OCI-LY3 (cell line): ENCODE results near the gene TSPAN14.

Experiments
- H2AFZ ChIP-seq: fragments of 200-600, 300-600 bp; shearing (Covaris generic); 2 replicates; pipeline ENCODE4 v1.6.0; 2014; ENCODE audit warnings: antibody characterized with exemption, low read depth, low read length
- H3K27ac ChIP-seq: fragments of 200-600, 300-600 bp; sonication (generic); 2 replicates; pipeline ENCODE4 v1.5.1; 2014; ENCODE audit warnings: mild to moderate bottlenecking, low read length, moderate library complexity, mixed read lengths
- H3K27me3 ChIP-seq: fragments of 200-600, 300-600 bp; sonication (generic); 2 replicates; pipeline ENCODE4 v1.6.1; 2014; ENCODE audit warnings: low read depth, low read length, mixed read lengths
- H3K36me3 ChIP-seq: fragments of 200-600, 300-600 bp; sonication (generic); replicated peaks from 2 replicates; pipeline ENCODE3; 2014; ENCODE audit warnings: low read depth, low read length, mixed read lengths
- H3K4me1 ChIP-seq: fragments of 300-600, 200-600 bp; sonication (generic); 2 replicates; pipeline ENCODE4 v1.6.1; 2014; ENCODE audit warnings: low read length, mixed read lengths
- H3K4me2 ChIP-seq: fragments of 200-600, 300-600 bp; sonication (generic); 2 replicates; pipeline ENCODE4 v1.6.1; 2014; ENCODE audit warnings: low read length, mixed read lengths
- H3K4me3 ChIP-seq: fragments of 300-600, 200-600 bp; sonication (generic); 2 replicates; pipeline ENCODE4 v1.5.1; 2014; ENCODE audit warnings: antibody characterized with exemption, mild to moderate bottlenecking, low read length, moderate library complexity
- H3K79me2 ChIP-seq: fragments of 300-600, 200-600 bp; shearing (Covaris generic); 2 replicates; pipeline ENCODE4 v1.6.1; 2014; ENCODE audit warnings: mild to moderate bottlenecking, low read length, mixed read lengths
- H3K9ac ChIP-seq: fragments of 300-600, 200-600 bp; shearing (Covaris generic); 2 replicates; pipeline ENCODE4 v1.6.0; 2014; ENCODE audit warnings: mild to moderate bottlenecking, low read length, moderate library complexity
- H3K9me3 ChIP-seq: fragments of 200-600, 300-600 bp; shearing (Covaris generic); 2 replicates; pipeline ENCODE4 v1.6.1; 2014; ENCODE audit warnings: low read length, mixed read lengths; ENCODE audit not compliant: insufficient read depth
- H4K20me1 ChIP-seq: fragments of 200-600, 300-600 bp; sonication (generic); 2 replicates; pipeline ENCODE4 v1.6.1; 2016; ENCODE audit warnings: low read length, mixed read lengths; ENCODE audit not compliant: insufficient read depth
- CTCF ChIP-seq: fragments of 200-600, 300-600 bp; sonication (generic); IDR thresholded peaks from 2 replicates; pipeline ENCODE4 v1.5.1; 2014; ENCODE audit warnings: antibody characterized with exemption, low read length, low read depth
- EZH2phosphoT487 ChIP-seq: fragments of 200-600 bp; shearing (Covaris generic); IDR thresholded peaks from 2 replicates; pipeline ENCODE4 v1.6.1; 2018; ENCODE audit warnings: antibody characterized with exemption, mixed run types, low read depth

Gene TSPAN14

GRCh38 chr10:80459047-80459865 is 5.1 kb downstream of the TSPAN14 start:
- H3K4me1 ChIP-seq, result peaks cover 51% of the 10 kb centered on the region
- H3K9me3 ChIP-seq, result no peaks in the 10 kb centered on the region; the same call in 1 of the 2 replicates
- peak overlapping the region; percentile 10 for H3K4me2 ChIP-seq
- peaks cover 59% of the 10 kb centered on the region for H4K20me1 ChIP-seq
- H2AFZ ChIP-seq, result no peak overlapping the region
- no peaks in the 10 kb centered on the region for H3K27me3 ChIP-seq
- peaks cover 5% of the 10 kb centered on the region for H3K36me3 ChIP-seq
- no peak overlapping the region for H3K27ac ChIP-seq
- H3K79me2 ChIP-seq, result peaks cover 82% of the 10 kb centered on the region
- no peak overlapping the region for H3K4me3 ChIP-seq
- no peak overlapping the region for H3K9ac ChIP-seq
- TF ChIP-seq EZH2phosphoT487 (no peak), CTCF (no peak)

- Histone ChIP-seq H3K36me3 (peaks cover 5% of the 10 kb centered on the region), H3K9me3 (no peaks in the 10 kb centered on the region; the same call in 1 of the 2 replicates), H3K4me3 (no peak overlapping the region), H2AFZ (no peak overlapping the region), H3K9ac (no peak overlapping the region), H3K79me2 (peaks cover 89% of the 10 kb centered on the region), H3K27me3 (no peaks in the 10 kb centered on the region), H3K27ac (no peak overlapping the region), H3K4me1 (peaks cover 57% of the 10 kb centered on the region), H3K4me2 (no peak overlapping the region), H4K20me1 (peaks cover 59% of the 10 kb centered on the region)
- TF ChIP-seq EZH2phosphoT487 (no peak), CTCF (no peak)
Measured at GRCh38 chr10:80460399-80461207, 6.5 kb downstream of the TSPAN14 start.

- Histone ChIP-seq H3K4me3 (no peak overlapping the region), H3K36me3 (peaks cover 5% of the 10 kb centered on the region), H3K4me1 (peaks cover 54% of the 10 kb centered on the region), H3K9me3 (no peaks in the 10 kb centered on the region; the same call in 1 of the 2 replicates), H3K27ac (no peak overlapping the region), H3K27me3 (no peaks in the 10 kb centered on the region), H3K9ac (no peak overlapping the region), H2AFZ (no peak overlapping the region), H3K4me2 (no peak overlapping the region), H3K79me2 (peaks cover 89% of the 10 kb centered on the region), H4K20me1 (peaks cover 55% of the 10 kb centered on the region)
- TF ChIP-seq CTCF (no peak), EZH2phosphoT487 (no peak)
Measured at GRCh38 chr10:80461208-80462183, 7.4 kb downstream of the TSPAN14 start.
